Coronary artery (tissue), 2 donors: Measurements from ENCODE around the gene TBCC.

ENCODE experiments used
- DNase-seq: peaks from one replicate; pipeline ENCODE4 v3.0.0-alpha.2; 2017; ENCODE audit warnings: low spot score
- H3K27ac ChIP-seq, 2 donors: fragments of 200-600 bp; sonication (generic); one replicate each; pipeline ENCODE4 v1.5.1; 2016 to 2019
- H3K4me3 ChIP-seq: fragments of 200-600 bp; sonication (generic); 2 replicates; pipeline ENCODE4 v1.5.1; 2016; ENCODE audit warnings: mild to moderate bottlenecking, moderate library complexity
- TF ChIP-seq, protein P1 (sequence below): fragments of 200-600 bp; sonication (generic); IDR thresholded peaks from one replicate; pipeline ENCODE4 v1.5.1; 2019; ENCODE audit warnings: antibody characterized with exemption

TBCC gene

DNA sequence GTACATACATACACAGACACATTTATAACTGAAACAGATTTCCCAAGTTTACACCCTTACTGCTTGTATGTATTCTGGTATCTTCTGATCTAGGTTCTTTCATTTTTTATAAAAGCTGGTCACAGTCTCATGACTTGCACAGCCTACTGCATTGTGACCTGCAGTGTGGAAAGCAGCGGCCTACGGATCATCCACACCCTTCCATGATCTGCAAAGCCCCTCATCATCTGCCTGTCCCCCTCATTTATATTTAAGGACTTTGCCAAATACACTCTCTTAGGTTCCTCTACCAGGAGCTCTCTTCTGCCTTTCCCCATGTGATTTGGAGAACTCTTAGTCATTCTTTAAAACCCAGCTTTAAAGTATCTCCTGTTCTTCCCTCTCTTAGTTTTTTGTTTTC, 23.9 kb upstream of the TBCC start:
- TF ChIP-seq, protein P1, sequence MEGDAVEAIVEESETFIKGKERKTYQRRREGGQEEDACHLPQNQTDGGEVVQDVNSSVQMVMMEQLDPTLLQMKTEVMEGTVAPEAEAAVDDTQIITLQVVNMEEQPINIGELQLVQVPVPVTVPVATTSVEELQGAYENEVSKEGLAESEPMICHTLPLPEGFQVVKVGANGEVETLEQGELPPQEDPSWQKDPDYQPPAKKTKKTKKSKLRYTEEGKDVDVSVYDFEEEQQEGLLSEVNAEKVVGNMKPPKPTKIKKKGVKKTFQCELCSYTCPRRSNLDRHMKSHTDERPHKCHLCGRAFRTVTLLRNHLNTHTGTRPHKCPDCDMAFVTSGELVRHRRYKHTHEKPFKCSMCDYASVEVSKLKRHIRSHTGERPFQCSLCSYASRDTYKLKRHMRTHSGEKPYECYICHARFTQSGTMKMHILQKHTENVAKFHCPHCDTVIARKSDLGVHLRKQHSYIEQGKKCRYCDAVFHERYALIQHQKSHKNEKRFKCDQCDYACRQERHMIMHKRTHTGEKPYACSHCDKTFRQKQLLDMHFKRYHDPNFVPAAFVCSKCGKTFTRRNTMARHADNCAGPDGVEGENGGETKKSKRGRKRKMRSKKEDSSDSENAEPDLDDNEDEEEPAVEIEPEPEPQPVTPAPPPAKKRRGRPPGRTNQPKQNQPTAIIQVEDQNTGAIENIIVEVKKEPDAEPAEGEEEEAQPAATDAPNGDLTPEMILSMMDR: no peak

DNA sequence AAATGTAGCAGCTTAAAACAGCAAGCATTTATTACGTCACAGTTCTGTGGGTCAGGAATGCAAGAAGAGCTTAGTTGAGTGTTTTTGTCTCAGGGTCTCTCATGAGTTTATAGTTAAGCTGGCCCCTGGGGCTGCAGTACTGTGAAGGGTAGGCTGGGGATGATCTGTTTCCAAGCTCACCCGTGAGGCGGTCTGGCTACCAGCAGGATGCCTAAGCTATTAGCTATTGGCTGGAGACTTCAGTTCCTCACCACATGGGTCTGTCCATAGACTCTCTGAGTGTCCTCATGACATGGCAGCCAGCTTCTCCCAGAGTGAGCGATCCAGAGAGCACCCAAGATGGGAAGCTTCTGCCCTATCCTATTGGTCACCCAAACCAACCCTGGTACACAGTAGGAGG, 23.1 kb upstream of the TBCC start:
- DNase-seq: no peak
- TF ChIP-seq, protein P1: no peak

More for the DNA sequence above, 23.9 kb upstream of the TBCC start:
- no peak overlapping the region for H3K27ac ChIP-seq
- no peak overlapping the region for H3K4me3 ChIP-seq
- DNase-seq: no peak

DNA sequence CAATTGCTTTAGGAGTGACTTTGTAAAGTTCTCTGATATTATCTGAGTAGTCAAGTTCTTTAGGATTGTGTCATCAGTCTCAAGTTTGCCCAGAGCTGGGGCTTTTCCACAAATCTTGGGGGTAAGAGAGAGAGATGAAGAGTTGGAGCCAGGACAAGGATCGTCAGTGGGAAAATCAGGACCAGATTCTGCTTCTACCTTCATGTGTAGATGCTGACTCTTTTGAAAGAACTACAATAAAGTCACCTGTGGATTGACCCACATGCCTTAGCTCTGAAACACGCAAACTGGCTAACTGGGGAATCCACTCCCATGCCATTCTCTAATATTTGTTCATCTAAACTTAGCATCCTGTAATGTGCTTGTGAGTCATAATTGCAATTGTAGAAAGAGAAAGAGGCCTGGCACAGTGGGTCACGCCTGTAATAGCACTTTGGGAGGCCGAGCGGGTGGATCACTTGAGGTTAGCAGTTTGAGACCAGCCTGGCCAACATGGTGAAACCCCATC, 20.3 kb upstream of the TBCC start:
- TF ChIP-seq, protein P1: no peak
- no peak overlapping the region for H3K4me3 ChIP-seq
- no peak overlapping the region for H3K27ac ChIP-seq
- no peak for DNase-seq

More for the DNA sequence above, 23.1 kb upstream of the TBCC start:
- no peak overlapping the region for H3K4me3 ChIP-seq
- no peak overlapping the region for H3K27ac ChIP-seq

DNA sequence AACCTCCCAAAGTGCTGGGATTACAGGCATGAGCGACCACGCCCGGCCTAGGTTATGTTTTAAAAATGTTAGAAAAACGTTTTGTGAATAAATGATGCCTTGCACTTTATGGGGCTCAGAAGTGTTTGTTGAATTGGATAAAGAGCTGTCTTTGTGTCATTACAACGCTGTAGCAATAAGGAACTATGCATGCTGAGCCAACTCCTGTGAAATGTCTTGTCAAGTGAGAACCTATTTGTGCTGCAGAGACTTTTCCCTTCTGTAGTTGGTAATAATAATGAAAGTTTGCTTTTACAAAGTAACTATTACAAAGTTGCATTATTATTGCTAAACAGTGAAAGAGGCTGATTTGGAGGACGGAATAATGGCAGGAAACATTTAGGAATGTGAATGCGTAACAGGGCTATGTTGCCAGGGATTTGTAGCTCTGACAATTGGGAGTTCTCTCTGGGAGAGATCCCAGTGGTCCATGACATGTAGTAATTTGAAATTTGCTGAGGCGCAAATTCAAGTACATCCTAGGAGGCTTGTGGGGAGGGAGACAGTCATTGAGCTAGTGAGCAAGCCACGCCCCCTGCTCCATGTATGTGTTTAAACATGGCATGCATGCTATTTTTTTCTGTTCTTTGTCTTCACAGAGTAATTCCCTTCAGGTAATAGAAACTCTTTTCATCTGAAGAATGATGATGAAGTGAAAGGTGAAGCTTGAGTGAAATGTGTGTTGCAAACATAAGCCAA, 19.2 kb upstream of the TBCC start:
- TF ChIP-seq, protein P1: no peak
- Histone ChIP-seq H3K27ac (no peak overlapping the region), H3K4me3 (no peak overlapping the region)
- no peak for DNase-seq

DNA sequence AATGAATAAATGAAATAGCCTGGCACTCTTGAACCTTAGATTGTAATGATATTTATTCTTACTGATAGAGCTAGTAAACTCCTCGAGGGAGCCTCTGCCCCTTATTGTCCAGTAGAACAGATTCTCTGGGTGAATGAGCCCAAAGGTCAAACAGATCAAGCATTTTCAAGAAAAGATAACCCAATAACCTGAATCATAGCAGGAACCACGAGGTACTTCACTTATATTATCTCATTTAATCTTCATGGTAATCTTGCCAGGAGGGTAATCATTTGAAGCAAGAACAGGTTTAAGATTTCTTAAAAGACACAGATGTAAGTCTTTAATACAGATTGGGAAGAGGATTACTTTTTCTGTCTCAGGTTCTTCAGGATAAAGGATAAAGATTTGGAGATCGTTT, 17.0 kb upstream of the TBCC start:
- H3K4me3 ChIP-seq: no peak overlapping the region
- DNase-seq: no peak
- H3K27ac ChIP-seq: no peak overlapping the region
- TF ChIP-seq, protein P1: no peak

DNA sequence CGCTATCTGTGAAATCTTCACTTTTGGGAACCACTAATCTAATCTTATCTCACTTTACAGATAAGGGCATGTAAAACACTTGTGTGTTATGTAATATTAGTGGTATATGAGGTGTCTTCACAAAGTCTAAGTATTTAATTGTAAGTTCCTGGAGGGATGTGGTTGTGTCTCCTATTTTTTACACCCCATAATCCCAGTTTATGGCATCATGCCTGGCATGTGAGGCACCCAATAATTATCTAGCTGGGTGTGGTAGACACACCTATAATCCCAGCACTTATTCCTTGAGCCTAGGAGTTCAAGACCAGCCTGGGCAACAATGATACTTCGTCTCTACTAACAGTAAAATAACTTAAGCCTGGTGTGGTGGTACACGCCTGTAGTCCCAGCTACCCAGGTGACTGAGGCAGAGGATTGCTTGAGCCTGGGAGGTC, 16.5 kb upstream of the TBCC start:
- Histone ChIP-seq H3K27ac (no peak overlapping the region), H3K4me3 (no peak overlapping the region)
- TF ChIP-seq, protein P1: no peak
- no peak for DNase-seq
